GM12878 (cell line): ENCODE data around the gene LYRM4. TPM values are rescaled to one million over a fixed set of nuclear protein-coding genes. Genes with fewer than 3 reads are reported as not detected.

Source experiments
- ATAC-seq: fragments of 200-7000 bp; cut with Tn5 transposase; 3 replicates; pipeline ENCODE4 v1.9.1; 2020; ENCODE audit warnings: mild to moderate bottlenecking, moderate library complexity
- BruUV-seq: library from RNA; stranded (reverse); fragments of 400-500 nt; replicated peaks from 2 replicates; lab custom pipeline; 2021; lab: Mats Ljungman, UMichigan
- CTCF ChIA-PET: fragments of 300-600 bp; sonication (Branson Sonifier 250); formaldehyde crosslinking; extraction: SDS; loops from one replicate; lab custom pipeline; 2021; ENCODE audit warnings: inconsistent platforms; lab: Yijun Ruan, JAX
- POLR2A ChIA-PET: fragments of 350-600 bp; formaldehyde crosslinking; extraction: SDS; loops from one replicate; lab custom pipeline; 2021; ENCODE audit warnings: inconsistent platforms; lab: Charles Lee
- RAD21 ChIA-PET: fragments of 300-600 bp; sonication (Branson Sonifier 250); formaldehyde crosslinking; loops from one replicate; lab custom pipeline; 2023; ENCODE audit warnings: antibody characterized with exemption; ENCODE audit not compliant: unreplicated experiment; lab: Charles Lee
- SMC1A ChIA-PET: fragments of 300-600 bp; sonication (Branson Sonifier 250); formaldehyde crosslinking; loops from one replicate; lab custom pipeline; 2023; ENCODE audit not compliant: unreplicated experiment, uncharacterized antibody; lab: Charles Lee
- DNase-seq: peaks from one replicate; pipeline ENCODE4 v3.0.0-alpha.2; 2011; ENCODE audit warnings: low read depth, low spot score
- FAIRE-seq: peaks from 3 replicates; lab custom pipeline; 2011; peaks lifted over from hg19 to GRCh38; lab: Jason Lieb, UNC
- H2AFZ ChIP-seq: 2 replicates; pipeline ENCODE4 v1.6.0; 2011; ENCODE audit warnings: low read depth, low read length, control low read depth; ENCODE audit not compliant: control insufficient read depth
- H3K27ac ChIP-seq: 2 replicates; pipeline ENCODE4 v1.5.1; 2011; ENCODE audit warnings: control low read depth; ENCODE audit not compliant: control insufficient read depth, insufficient read depth
- H3K27me3 ChIP-seq, 2 experiments: replicated peaks in 1 of 2; 2 replicates each; pipeline versions ENCODE4 v1.6.0 to v1.6.1; 2011; ENCODE audit warnings: low read length in 1 of 2; ENCODE audit not compliant: control insufficient read depth in 2 of 2, insufficient read depth in 2 of 2
- H3K36me3 ChIP-seq, 2 experiments: 2 replicates each; pipeline ENCODE4 v1.5.1; 2011; ENCODE audit warnings: low read length in 1 of 2; ENCODE audit not compliant: control insufficient read depth in 2 of 2, insufficient read depth in 2 of 2
- H3K4me1 ChIP-seq: 2 replicates; pipeline ENCODE4 v1.6.1; 2011; ENCODE audit warnings: mild to moderate bottlenecking, low read length, moderate library complexity, mixed read lengths; ENCODE audit not compliant: control insufficient read depth, insufficient read depth
- H3K4me2 ChIP-seq: 2 replicates; pipeline ENCODE4 v1.6.0; 2011; ENCODE audit warnings: control low read depth; ENCODE audit not compliant: control insufficient read depth, insufficient read depth
- H3K4me3 ChIP-seq: fragments of 200-600 bp; sonication (generic); 2 replicates; pipeline ENCODE4 v1.5.1; 2016
- H3K79me2 ChIP-seq: 2 replicates; pipeline ENCODE4 v1.6.0; 2011; ENCODE audit warnings: low read length; ENCODE audit not compliant: control insufficient read depth, insufficient read depth
- H3K9ac ChIP-seq: 2 replicates; pipeline ENCODE4 v1.8.0; 2011; ENCODE audit warnings: low read length, control low read depth, mixed read lengths; ENCODE audit not compliant: control insufficient read depth, insufficient read depth
- H3K9me3 ChIP-seq: replicated peaks from 3 replicates; pipeline ENCODE4 v1.5.1; 2011; ENCODE audit warnings: mild to moderate bottlenecking, low read length; ENCODE audit not compliant: control insufficient read depth, insufficient read depth
- H4K20me1 ChIP-seq: 2 replicates; pipeline ENCODE4 v1.6.0; 2011; ENCODE audit not compliant: control insufficient read depth, insufficient read depth
- CEBPB ChIP-seq, 2 experiments: fragments of 150-350 bp in 1 of 2; IDR thresholded peaks; 2 replicates each; pipeline ENCODE4 v1.6.1; 2012 to 2014; ENCODE audit warnings: low read depth in 2 of 2, low read length in 2 of 2, borderline replicate concordance in 1 of 2, inconsistent platforms in 1 of 2
- CHD2 ChIP-seq: IDR thresholded peaks from 2 replicates; pipeline ENCODE4 v1.6.1; 2011; ENCODE audit warnings: low read depth, low read length, improper control_type of control experiment, borderline replicate concordance
- EED ChIP-seq: sonication (generic); IDR thresholded peaks from 2 replicates; pipeline ENCODE4 v1.6.1; 2016; ENCODE audit warnings: antibody characterized with exemption, low read depth
- GATAD2B ChIP-seq: fragments of 450-650 bp; conservative IDR thresholded peaks from 2 replicates; pipeline ENCODE4 v1.6.1; 2017; ENCODE audit warnings: low read depth, mild to moderate bottlenecking, moderate library complexity
- HSF1 ChIP-seq: fragments of 150-350 bp; IDR thresholded peaks from 2 replicates; pipeline ENCODE4 v1.6.1; 2014; ENCODE audit warnings: mild to moderate bottlenecking, low read depth, low read length
- IKZF2 ChIP-seq, 2 experiments: fragments of 450-650 bp; IDR thresholded peaks; 2 replicates each; pipeline ENCODE4 v1.6.1; 2017; ENCODE audit warnings: mild to moderate bottlenecking in 2 of 2, moderate library complexity in 2 of 2
- NFYB ChIP-seq: IDR thresholded peaks from 2 replicates; pipeline ENCODE4 v1.6.1; 2011; ENCODE audit warnings: low read depth, mild to moderate bottlenecking, low read length, improper control_type of control experiment, moderate library complexity; ENCODE audit not compliant: insufficient read depth
- RELA ChIP-seq: fragments of 450-650 bp; IDR thresholded peaks from 2 replicates; pipeline ENCODE4 v1.8.0; 2014; ENCODE audit warnings: borderline replicate concordance; ENCODE audit not compliant: partially characterized antibody
- RFX5 ChIP-seq: IDR thresholded peaks from 2 replicates; pipeline ENCODE4 v1.6.1; 2011; ENCODE audit warnings: low read depth, low read length, improper control_type of control experiment
- SMARCA5 ChIP-seq: fragments of 450-650 bp; IDR thresholded peaks from 2 replicates; pipeline ENCODE4 v1.6.1; 2017; ENCODE audit warnings: mild to moderate bottlenecking
- ZBTB4 ChIP-seq: fragments of 450-650 bp; formaldehyde crosslinking; IDR thresholded peaks from 2 replicates; pipeline ENCODE4 v1.4.0; 2022; ENCODE audit warnings: mild to moderate bottlenecking, moderate library complexity
- WGBS: methylation state at CpG from one replicate; pipeline ENCODE4 v1.1.6; 2016; ENCODE audit warnings: low lambda C conversion rate; ENCODE audit not compliant: insufficient replicate concordance, insufficient coverage; ENCODE audit errors: missing lambda C conversion rate; 5-methylcytosine and 5-hydroxymethylcytosine counted together
- in situ Hi-C: fragments of 300-500 bp; cut with MboI; formaldehyde crosslinking; loops from 9 replicates; pipeline ENCODE4 v1.14.3; 2018; ENCODE audit warnings: mixed read lengths
- intact Hi-C: fragments of 100-400 bp; cut with micrococcal nuclease; formaldehyde crosslinking; loops from one replicate; pipeline ENCODE4 v1.14.2; 2022; ENCODE audit not compliant: unreplicated experiment
- polyA plus RNA-seq, 11 experiments: library from polyadenylated mRNA; depleted of rRNA in 4 of 11; unstranded in 6 of 11; stranded (reverse) in 5 of 11; fragments of >200 nt; fragmentation: Nextera tagmentation in 4 of 11; fragmentation: Illumina TruSeq in 1 of 11; extraction: Ambion mirVana in 4 of 11; extraction: Trizol in 1 of 11; gene quantifications; 1 replicate in 1 of 11; 2 replicates in 10 of 11; pipeline versions ENCODE4 v1.2.1 to v1.2.3, GENCODE V29; 2011 to 2016; ENCODE audit warnings: inconsistent platforms in 2 of 11, missing spikeins in 2 of 11, low read depth in 1 of 11
- total RNA-seq, 4 experiments: library from RNA; depleted of rRNA in 3 of 4; stranded (reverse); fragments of >200 nt in 3 of 4; fragmentation: Illumina TruSeq in 1 of 4; extraction: Trizol in 1 of 4; gene quantifications; 2 replicates each; pipeline versions ENCODE4 v1.2.1 to v1.2.3, GENCODE V29; 2013 to 2021
- TF ChIP-seq, protein P1 (sequence below): fragments of 450-650 bp; IDR thresholded peaks from 2 replicates; pipeline ENCODE4 v1.6.1; 2017; ENCODE audit warnings: mild to moderate bottlenecking, moderate library complexity

The LYRM4 gene
- total and polyA plus RNA-seq, 10 of the 15 experiments (the other 5 are each of a cell fraction or from before 2014, with no cell fraction given): 32.7 to 66.8 (median 44.0) TPM

DNA sequence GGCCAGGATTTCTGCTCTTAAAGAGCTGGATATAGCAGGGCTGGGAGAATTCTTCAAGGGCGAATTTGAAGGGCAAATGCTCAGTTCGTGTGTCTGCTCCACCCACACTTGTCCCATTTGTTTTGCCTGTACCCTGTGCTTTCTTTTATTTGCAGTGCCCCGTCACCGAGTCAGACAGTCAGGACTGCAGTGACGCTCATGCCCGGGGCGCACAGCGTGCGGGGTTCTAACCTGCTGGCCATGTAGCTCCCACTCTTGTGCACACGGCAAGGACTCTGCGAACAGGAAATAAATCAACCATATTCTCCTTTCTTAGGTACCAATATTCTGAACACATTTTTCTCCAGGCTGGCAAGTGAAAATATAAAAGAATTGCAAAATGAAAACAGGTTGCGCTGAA, 17.7 kb downstream of the LYRM4 start:
- no peak for DNase-seq
- H3K36me3 ChIP-seq: peaks cover 4 to 6% of the 10 kb centered on the region in 2 experiments; a peak in 3 of 4 replicates
- H3K4me2 ChIP-seq: no peak overlapping the region
- no peak overlapping the region for H3K9ac ChIP-seq
- intact Hi-C loops: no loop called here
- in situ Hi-C loops: no loop called here
- FAIRE-seq: no peak
- ChIA-PET CTCF (interaction anchor here (1.1 to 1.5 kb wide), 2 partner anchors 60 to 99 kb away, joined by 3 read pairs; no protein-coding TSS in a partner anchor), SMC1A (no interaction called here), POLR2A (no interaction called here), RAD21 (no interaction called here)
- H2AFZ ChIP-seq: no peak overlapping the region
- H3K4me1 ChIP-seq: no peaks in the 10 kb centered on the region
- H3K27ac ChIP-seq: no peak overlapping the region
- no peaks in the 10 kb centered on the region for H3K27me3 ChIP-seq
- no peaks in the 10 kb centered on the region for H3K9me3 ChIP-seq
- WGBS: 91% methylated on average over 12 of the region's 12 CpGs
- ATAC-seq: no peak
- H3K79me2 ChIP-seq: no peaks in the 10 kb centered on the region
- no peaks in the 10 kb centered on the region for H4K20me1 ChIP-seq
- no peak overlapping the region for H3K4me3 ChIP-seq
- BruUV-seq: no TSS peak
- TF ChIP-seq SMARCA5 (no peak), GATAD2B (no peak), CEBPB (IDR thresholded peaks at IDR 0.05; ENCODE audit: borderline replicate concordance in 1 of 2, low read depth in 2 of 2, low read length in 2 of 2) (no peak), RFX5 (no peak), CHD2 (no peak), HSF1 (no peak), ZBTB4 (CRISPR knock-in tag) (no peak), EED (no peak), IKZF2 (IDR thresholded peaks at IDR 0.05) (no peak), RELA (no peak), NFYB (no peak)
- TF ChIP-seq, protein P1, sequence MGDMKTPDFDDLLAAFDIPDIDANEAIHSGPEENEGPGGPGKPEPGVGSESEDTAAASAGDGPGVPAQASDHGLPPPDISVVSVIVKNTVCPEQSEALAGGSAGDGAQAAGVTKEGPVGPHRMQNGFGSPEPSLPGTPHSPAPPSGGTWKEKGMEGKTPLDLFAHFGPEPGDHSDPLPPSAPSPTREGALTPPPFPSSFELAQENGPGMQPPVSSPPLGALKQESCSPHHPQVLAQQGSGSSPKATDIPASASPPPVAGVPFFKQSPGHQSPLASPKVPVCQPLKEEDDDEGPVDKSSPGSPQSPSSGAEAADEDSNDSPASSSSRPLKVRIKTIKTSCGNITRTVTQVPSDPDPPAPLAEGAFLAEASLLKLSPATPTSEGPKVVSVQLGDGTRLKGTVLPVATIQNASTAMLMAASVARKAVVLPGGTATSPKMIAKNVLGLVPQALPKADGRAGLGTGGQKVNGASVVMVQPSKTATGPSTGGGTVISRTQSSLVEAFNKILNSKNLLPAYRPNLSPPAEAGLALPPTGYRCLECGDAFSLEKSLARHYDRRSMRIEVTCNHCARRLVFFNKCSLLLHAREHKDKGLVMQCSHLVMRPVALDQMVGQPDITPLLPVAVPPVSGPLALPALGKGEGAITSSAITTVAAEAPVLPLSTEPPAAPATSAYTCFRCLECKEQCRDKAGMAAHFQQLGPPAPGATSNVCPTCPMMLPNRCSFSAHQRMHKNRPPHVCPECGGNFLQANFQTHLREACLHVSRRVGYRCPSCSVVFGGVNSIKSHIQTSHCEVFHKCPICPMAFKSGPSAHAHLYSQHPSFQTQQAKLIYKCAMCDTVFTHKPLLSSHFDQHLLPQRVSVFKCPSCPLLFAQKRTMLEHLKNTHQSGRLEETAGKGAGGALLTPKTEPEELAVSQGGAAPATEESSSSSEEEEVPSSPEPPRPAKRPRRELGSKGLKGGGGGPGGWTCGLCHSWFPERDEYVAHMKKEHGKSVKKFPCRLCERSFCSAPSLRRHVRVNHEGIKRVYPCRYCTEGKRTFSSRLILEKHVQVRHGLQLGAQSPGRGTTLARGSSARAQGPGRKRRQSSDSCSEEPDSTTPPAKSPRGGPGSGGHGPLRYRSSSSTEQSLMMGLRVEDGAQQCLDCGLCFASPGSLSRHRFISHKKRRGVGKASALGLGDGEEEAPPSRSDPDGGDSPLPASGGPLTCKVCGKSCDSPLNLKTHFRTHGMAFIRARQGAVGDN: no peak
